ENCODE results near the gene B4GALT6.

The B4GALT6 gene

GRCh38 chr18:31631526-31631925 is 52.9 kb downstream of the B4GALT6 start:
- no peak for DNase-seq (ENCODE audit: low spot score)

GRCh38 chr18:31630549-31630948 is 53.8 kb downstream of the B4GALT6 start:
- DNase-seq (ENCODE audit: low spot score): no peak

DNA sequence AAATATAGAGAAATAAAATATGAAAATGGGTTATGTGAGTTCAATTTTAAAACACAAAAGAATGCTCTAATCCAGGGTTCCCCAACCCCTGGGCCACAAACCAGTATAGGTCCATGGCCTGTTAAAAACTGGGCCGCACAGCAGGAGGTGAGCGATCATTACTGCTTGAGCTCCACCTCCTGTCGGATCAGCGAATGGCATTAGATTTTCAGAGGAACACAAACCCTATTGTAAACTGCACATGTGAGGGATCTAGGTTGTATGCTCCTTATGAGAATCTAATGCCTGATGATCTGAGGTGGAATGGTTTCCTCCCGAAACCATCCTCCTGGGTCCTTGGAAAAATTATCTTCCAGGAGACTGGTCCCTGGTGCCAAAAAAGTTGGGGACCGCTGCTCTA is 58.0 kb downstream of the B4GALT6 start:
- no peak for DNase-seq (ENCODE audit: low spot score)

GRCh38 chr18:31624892-31625640 is 59.3 kb downstream of the B4GALT6 start:
- no peak for DNase-seq (ENCODE audit: low spot score)

DNA sequence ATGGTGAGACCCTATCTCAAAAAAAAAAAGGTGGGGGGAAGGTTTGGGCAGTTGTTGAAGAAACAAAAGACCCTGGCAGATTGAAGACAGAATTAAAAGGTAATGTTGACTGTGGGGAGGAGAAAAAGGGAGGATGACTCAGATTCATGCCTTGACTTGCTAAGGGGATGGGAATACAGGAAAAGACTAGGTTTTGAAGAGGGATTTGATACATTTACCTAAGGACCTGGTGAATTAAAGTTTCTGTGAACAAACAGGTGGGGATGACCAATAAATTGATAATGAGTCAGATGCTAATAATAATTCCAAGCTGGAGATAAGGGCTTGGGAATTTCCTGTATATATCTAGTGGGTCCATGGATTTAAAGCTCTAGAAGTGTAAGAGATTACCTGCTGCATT is 65.1 kb downstream of the B4GALT6 start:
- no peak for DNase-seq (ENCODE audit: low spot score)

DNA sequence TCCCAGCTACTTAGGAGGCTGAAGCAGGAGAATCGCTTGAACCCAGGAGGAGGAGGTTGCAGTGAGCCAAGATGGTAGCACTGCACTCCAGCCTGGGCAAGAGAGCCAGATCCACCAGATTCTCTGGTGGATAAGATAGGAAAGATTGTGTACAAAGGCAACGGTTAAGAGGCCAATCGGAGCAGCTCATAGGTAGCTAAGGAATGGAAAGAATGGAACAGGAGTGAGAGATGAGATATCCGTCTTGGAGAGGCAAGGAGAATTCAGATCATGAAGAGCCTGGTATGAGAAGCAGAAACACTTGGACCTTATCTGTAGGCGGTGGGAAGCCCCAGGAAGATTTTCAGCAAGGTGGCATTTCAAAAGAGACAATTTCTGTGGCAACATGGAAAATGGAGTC is 65.6 kb downstream of the B4GALT6 start:
- DNase-seq (ENCODE audit: low spot score): no peak

DNA sequence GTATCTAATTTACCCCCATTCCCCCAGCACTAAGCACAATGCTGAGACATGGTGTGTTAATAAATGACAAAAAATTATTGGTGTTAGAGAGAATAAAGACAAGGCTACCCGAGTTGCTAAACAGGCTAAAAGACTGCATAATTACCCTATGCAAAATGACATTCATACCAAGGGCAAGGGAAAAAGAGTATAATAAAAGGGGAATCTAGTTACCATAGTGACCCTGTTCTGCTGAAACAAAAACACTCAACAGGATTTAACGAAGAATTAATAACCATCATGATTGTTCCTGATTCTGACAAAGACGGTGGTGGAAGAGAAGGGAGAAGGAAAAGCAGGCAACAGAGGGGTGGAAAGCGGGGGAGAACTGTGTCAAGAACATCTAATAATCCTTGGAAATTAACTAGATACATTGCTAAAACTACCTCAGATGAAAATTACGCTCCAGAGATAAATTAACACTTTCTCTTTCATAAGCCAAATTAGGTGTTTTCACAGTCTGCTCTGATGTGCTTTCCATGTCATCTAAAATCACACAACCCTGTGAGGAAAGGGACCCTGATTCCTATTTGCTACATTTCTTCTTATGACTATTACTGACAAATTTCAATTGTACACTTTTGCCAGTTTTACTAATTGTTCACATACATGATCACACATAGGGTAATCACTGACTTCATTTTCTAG is 67.2 kb downstream of the B4GALT6 start:
- DNase-seq (ENCODE audit: low spot score): peak; percentile 18

- DNase-seq (ENCODE audit: low spot score): no peak
Measured at GRCh38 chr18:31616586-31616985, 67.8 kb downstream of the B4GALT6 start.

DNA sequence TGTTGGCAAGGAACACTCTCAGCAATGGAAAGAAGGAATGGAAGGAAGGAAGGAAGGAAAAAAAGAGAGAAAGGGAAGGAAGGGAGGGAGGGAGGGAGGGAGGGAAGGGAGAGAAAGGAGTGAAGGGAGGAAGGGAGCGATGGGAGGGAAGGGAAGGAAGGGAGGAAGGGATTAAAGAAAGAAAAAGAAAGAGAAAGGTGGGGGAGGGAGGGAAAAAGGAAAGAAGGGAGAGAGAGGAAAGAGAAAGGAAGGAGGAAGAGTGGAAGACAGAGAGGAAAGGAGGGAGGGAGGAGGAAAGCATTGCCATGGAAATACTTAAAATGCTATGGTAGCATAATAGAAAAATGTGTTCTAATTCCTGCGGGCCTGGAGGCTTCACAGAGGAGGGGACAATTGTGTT is 70.3 kb downstream of the B4GALT6 start:
- no peak for DNase-seq (ENCODE audit: low spot score)

DNA sequence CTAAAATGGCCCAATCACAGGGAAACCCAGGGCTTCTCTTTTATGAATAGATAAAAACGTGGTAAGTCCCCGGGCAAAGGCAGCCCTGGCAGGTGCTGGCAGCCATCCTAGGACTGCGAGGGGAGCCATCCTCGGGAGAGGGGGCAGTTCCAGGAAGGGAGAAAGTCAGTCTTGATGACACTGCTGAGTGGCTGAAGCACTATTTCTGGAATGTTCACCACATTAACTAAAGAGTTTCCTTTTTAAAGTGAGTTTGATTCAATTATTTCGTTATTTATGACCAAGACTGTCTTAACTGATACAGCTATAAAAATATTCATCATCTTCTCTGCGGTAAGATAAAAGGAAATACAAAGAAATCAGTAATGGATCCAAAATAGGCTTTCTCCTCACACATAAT is 72.3 kb downstream of the B4GALT6 start:
- no peak for DNase-seq (ENCODE audit: low spot score)

- no peak for DNase-seq (ENCODE audit: low spot score)
Measured at GRCh38 chr18:31611511-31611910, 72.9 kb downstream of the B4GALT6 start.

- no peak for DNase-seq (ENCODE audit: low spot score)
Measured at GRCh38 chr18:31610286-31611205, 73.8 kb downstream of the B4GALT6 start.

DNA sequence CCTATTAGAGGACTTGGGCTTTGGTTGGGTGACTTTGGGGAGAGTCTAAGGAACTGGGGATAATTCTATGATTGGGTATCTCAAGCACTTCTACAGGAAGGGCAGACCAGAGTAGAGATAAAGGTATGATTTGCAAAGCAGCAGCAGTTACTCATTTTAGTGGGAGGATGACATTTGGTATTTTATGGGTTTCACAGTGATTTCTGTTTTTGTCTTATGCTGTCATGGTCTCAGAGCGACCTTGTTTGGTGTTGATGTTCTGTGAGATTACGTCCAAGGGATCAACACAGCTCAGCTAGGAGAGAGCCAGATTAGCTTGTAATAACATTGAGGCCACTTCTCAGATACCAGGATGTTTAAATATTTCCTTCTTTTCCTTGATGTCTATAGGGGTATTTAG is 74.5 kb downstream of the B4GALT6 start:
- DNase-seq (ENCODE audit: low spot score): no peak

DNA sequence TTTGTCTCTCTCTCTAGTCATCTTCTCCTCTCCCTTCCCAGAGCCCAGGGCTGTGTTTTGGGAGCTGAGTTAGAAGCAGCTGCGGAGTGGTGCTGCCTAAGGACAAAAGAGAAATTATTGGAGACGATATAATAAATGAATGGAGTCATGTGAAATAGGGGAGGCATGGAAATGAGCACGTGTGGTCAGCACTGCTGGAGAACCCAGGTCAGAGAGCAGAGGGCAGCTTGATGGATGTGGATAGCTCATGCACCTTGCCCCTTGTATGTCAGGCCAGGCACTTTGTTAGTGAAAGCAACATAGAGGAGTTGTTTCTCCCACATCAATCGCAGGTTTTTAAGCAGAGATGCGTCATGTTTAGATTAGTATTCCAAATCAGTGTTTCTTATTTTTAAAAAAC is 77.0 kb downstream of the B4GALT6 start:
- DNase-seq (ENCODE audit: low spot score): no peak

- DNase-seq (ENCODE audit: low spot score): no peak
Measured at GRCh38 chr18:31606265-31606664, 78.1 kb downstream of the B4GALT6 start.

- DNase-seq (ENCODE audit: low spot score): no peak
Measured at GRCh38 chr18:31603315-31603714, 81.1 kb downstream of the B4GALT6 start.

GRCh38 chr18:31598021-31598805 is 86.2 kb downstream of the B4GALT6 start:
- no peak for DNase-seq (ENCODE audit: low spot score)

DNA sequence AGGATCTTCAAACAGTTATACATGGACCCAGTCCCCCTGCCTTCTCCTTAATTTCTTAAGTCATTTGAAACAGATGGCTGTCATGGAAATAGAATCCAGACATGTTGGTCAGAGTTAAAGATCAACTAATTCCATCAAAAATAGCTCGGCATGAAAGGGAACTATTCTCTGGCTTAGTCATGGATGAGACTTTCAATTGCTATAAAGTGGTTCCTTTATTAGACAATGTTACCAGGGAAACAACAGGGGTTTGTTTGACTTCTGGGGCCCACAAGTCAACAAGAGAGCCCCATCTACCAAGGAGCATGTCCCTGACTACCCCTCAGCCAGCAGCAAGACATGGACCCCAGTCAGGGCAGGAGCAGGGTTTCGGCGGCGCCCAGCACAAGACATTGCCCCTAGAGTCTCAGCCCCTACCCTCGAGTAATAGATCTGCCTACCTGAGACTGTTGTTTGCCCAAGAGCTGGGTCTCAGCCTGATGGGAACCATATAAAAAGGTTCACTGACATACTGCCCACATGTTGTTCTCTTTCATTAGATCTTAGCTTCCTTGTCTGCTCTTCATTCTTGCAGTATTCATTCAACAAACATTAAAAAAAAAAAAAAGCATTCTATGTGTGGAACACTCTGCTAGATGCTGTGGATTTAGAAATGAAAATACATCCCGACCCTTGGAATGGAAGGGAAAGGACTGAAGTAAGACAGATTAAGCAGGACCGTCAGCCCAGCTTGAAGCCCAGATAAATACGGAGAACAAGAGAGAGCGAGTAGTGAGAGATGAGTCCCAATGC is 88.1 kb downstream of the B4GALT6 start:
- DNase-seq (ENCODE audit: low spot score): no peak

DNA sequence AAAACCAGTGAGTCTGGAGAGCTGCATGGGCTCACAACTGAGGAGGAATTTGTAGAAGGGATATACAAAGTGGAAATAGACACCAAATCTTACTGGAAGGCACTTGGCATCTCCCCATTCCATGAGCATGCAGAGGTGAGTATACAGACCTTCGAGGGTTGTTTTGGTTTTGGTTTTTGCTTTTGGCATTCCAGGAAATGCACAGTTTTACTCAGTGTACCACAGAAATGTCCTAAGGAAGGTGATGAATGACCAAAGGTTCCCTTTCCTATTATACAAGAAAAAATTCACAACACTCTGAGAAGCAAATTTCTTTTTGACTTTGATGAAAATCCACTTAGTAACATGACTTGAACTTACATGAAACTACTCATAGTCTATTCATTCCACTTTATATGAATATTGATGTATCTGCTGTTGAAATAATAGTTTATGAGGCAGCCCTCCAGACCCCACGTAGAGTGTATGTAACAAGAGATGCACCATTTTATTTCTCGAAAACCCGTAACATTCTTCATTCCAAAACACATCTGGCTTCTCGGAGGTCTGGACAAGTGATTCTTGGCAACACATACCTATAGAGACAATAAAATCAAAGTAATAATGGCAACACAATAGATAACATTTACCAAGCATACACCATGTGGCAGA is 89.1 kb downstream of the B4GALT6 start:
- DNase-seq (ENCODE audit: low spot score): no peak

GRCh38 chr18:31592506-31593157 is 91.7 kb downstream of the B4GALT6 start:
- no peak for DNase-seq (ENCODE audit: low spot score)

Data from putamen (tissue), 1 donor.